Fibroblast of skin of right biceps (primary cell): ENCODE measurements around the gene STMN1.
"Not testable (repeated sequence)": the region's sequence is repeated elsewhere in the genome, so short reads cannot be mapped to it uniquely, and the experiment has no call there.

Experiments used
- DNase-seq: peaks from one replicate; pipeline ENCODE4 v3.0.0-alpha.2; 2013

The STMN1 gene

GRCh38 chr1:25905680-25906643 is at the start of gene STMN1:
TSS of gene STMN1 (minus strand) at chr1:25906419. CDS start at chr1:25904676, 1,743 bp downstream.
- peak; percentile 96 for DNase-seq

- no peak for DNase-seq
These were observed 49.3 kb upstream of the STMN1 start for GRCh38 chr1:25955553-25955952.

- no peak for DNase-seq
These were observed 48.2 kb upstream of the STMN1 start for GRCh38 chr1:25954282-25954938.

- peak; percentile 51 for DNase-seq
These were observed 46.7 kb upstream of the STMN1 start for GRCh38 chr1:25952841-25953401.

- no peak for DNase-seq
These were observed 42.4 kb upstream of the STMN1 start for GRCh38 chr1:25948641-25949040.

- no peak for DNase-seq
These were observed 40.8 kb upstream of the STMN1 start for GRCh38 chr1:25947027-25947426.

- peak; percentile 14 for DNase-seq
These were observed 39.5 kb upstream of the STMN1 start for GRCh38 chr1:25945761-25946160.

GRCh38 chr1:25944986-25945385 is 38.8 kb upstream of the STMN1 start:
- DNase-seq: no peak

GRCh38 chr1:25943511-25943910 is 37.3 kb upstream of the STMN1 start:
- not testable (repeated sequence) for DNase-seq

- DNase-seq: no peak
These were observed 30.7 kb upstream of the STMN1 start for GRCh38 chr1:25936947-25937346.

- no peak for DNase-seq
These were observed 27.5 kb upstream of the STMN1 start for GRCh38 chr1:25933479-25934365.

- not testable (repeated sequence) for DNase-seq
These were observed 26.7 kb upstream of the STMN1 start for GRCh38 chr1:25932811-25933400.

- no peak for DNase-seq
These were observed 26.1 kb upstream of the STMN1 start for GRCh38 chr1:25932321-25932720.

GRCh38 chr1:25929016-25929415 is 22.8 kb upstream of the STMN1 start:
- DNase-seq: no peak

- DNase-seq: no peak
These were observed 21.5 kb upstream of the STMN1 start for GRCh38 chr1:25927521-25928265.

- DNase-seq: no peak
These were observed 20.7 kb upstream of the STMN1 start for GRCh38 chr1:25926731-25927496.

GRCh38 chr1:25924454-25924853 is 18.2 kb upstream of the STMN1 start:
- no peak for DNase-seq

GRCh38 chr1:25922971-25923552 is 16.8 kb upstream of the STMN1 start:
- DNase-seq: peak; percentile 31

GRCh38 chr1:25922056-25922970 is 16.1 kb upstream of the STMN1 start:
- DNase-seq: peak; percentile 43
